OCI-LY7 (cell line): ENCODE measurements around the gene KRI1.

Source experiments
- EZH2phosphoT487 ChIP-seq: fragments of 200-600 bp; sonication (generic); IDR thresholded peaks from 2 replicates; pipeline ENCODE4 v1.6.1; 2018; ENCODE audit warnings: low read depth, borderline replicate concordance, mild to moderate bottlenecking, mixed run types, antibody characterized with exemption, low read length, moderate library complexity, mixed read lengths
- TF ChIP-seq, protein P1 (sequence below): fragments of 200-600 bp; sonication (generic); conservative IDR thresholded peaks from 2 replicates; pipeline ENCODE4 v1.5.1; 2014; ENCODE audit warnings: mild to moderate bottlenecking, antibody characterized with exemption, low read length, moderate library complexity, mixed read lengths

GRCh38 chr19:10587839-10588150, 22.0 kb upstream of the KRI1 start:
- TF ChIP-seq, protein P1, sequence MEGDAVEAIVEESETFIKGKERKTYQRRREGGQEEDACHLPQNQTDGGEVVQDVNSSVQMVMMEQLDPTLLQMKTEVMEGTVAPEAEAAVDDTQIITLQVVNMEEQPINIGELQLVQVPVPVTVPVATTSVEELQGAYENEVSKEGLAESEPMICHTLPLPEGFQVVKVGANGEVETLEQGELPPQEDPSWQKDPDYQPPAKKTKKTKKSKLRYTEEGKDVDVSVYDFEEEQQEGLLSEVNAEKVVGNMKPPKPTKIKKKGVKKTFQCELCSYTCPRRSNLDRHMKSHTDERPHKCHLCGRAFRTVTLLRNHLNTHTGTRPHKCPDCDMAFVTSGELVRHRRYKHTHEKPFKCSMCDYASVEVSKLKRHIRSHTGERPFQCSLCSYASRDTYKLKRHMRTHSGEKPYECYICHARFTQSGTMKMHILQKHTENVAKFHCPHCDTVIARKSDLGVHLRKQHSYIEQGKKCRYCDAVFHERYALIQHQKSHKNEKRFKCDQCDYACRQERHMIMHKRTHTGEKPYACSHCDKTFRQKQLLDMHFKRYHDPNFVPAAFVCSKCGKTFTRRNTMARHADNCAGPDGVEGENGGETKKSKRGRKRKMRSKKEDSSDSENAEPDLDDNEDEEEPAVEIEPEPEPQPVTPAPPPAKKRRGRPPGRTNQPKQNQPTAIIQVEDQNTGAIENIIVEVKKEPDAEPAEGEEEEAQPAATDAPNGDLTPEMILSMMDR = no peak
- TF ChIP-seq EZH2phosphoT487 = no peak
